Measurements from ENCODE around the gene NDOR1.
"Not testable (repeated sequence)": the region's sequence is repeated elsewhere in the genome, so short reads cannot be mapped to it uniquely, and the experiment has no call there.

Gene NDOR1

DNA sequence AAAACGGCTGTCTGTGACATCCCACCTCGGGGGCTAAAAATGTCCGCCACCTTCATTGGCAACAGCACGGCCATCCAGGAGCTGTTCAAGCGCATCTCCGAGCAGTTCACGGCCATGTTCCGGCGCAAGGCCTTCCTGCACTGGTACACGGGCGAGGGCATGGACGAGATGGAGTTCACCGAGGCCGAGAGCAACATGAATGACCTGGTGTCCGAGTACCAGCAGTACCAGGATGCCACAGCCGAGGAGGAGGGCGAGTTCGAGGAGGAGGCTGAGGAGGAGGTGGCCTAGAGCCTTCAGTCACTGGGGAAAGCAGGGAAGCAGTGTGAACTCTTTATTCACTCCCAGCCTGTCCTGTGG, 37.7 kb downstream of the NDOR1 start:
- H4K91ac ChIP-seq (ENCODE audit: low read depth, low read length, poor library complexity); H2BK5ac ChIP-seq (ENCODE audit: low read length); H2AFZ ChIP-seq (ENCODE audit: low read length); H2BK15ac ChIP-seq (ENCODE audit: low read length); H3K9me3 ChIP-seq (replicated peaks in 1 of 2; ENCODE audit: control insufficient read depth in 2 of 2, insufficient read depth in 1 of 2, low read depth in 1 of 2, low read length in 2 of 2); H3K4ac ChIP-seq (ENCODE audit: low read length); H3K27me3 ChIP-seq (ENCODE audit: control insufficient read depth in 3 of 3, insufficient read depth in 3 of 3, low read depth in 1 of 3, low read length in 3 of 3); H2BK120ac ChIP-seq (ENCODE audit: low read depth, low read length); H2BK12ac ChIP-seq (ENCODE audit: low read length); H3K18ac ChIP-seq (ENCODE audit: low read length); H2AK5ac ChIP-seq (ENCODE audit: low read depth, low read length); DNase-seq (ENCODE audit: low spot score); H3K27ac ChIP-seq (replicated peaks; ENCODE audit: low read length); H3K14ac ChIP-seq (ENCODE audit: low read length); H3K4me2 ChIP-seq (ENCODE audit: insufficient read depth, low read length, poor library complexity, severe bottlenecking): not testable (repeated sequence)
- Histone ChIP-seq H3K9ac (ENCODE audit: low read depth, low read length, poor library complexity) (peak overlapping the region; percentile 70), H3K23ac (ENCODE audit: low read depth, low read length, poor library complexity) (peak overlapping the region; percentile 95), H3K36me3 (replicated peaks in 1 of 2; ENCODE audit: control insufficient read depth in 2 of 2, insufficient read depth in 2 of 2, low read length in 2 of 2) (peaks cover 19 to 32% of the 10 kb centered on the region in 2 donors), H3K4me1 (ENCODE audit: control insufficient read depth in 2 of 2, insufficient read depth in 1 of 2, low read depth in 1 of 2, low read length in 2 of 2) (peaks cover 18 to 24% of the 10 kb centered on the region in 2 donors), H3K4me3 (ENCODE audit: low read length in 2 of 2) (peak overlapping the region in 1 of 2 donors; percentile 25), H4K8ac (ENCODE audit: low read depth, low read length) (peak overlapping the region; percentile 43), H3K79me1 (ENCODE audit: low read depth, low read length) (peaks cover 23% of the 10 kb centered on the region)
- no CpG with 5 or more reads among the region's 18 CpGs for WGBS, 2 donors (ENCODE audit: extremely low coverage in 2 of 2, insufficient read length in 2 of 2, insufficient replicate concordance in 1 of 2)

DNA sequence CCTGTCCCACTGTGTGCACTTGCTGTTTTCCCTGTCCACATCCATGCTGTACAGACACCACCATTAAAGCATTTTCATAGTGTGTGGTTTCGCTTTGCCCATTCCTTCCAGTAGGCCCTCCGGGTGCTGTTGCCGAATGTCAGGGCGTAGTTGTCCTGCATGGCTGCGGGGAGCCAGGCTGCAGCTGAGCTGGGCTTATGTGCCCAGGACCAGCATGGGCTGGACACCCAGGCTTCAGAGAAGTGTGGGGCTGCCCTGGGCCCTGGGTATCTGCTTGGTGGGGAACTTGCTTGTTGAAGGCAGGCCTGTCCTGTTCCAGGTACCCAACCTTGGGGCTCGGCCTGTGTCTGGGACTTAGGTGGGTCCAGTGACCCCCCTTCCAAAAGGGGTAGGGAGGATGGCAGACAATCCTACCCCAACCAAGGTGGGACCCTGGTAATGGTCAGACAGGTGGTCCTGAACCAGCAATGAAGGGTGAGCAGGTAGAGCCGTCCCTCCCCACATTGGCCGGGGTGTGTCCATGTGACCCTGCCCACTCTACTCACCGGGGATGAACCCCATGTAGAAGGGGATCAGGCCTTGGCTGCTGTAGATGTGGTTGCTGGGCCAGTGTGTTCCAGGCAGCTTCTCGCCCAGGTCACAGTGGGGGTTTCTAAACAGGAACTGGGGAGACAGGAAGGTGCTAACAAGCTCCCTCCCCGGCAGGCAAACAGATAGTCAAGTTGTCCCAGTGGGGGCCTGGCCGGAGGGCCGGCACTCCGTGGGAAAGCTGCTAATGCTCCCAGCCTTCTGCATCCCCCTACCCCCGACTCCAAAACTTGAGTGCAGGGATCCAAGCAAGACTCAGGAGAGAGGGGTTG, 38.4 kb downstream of the NDOR1 start:
- no peak overlapping the region for H2BK12ac ChIP-seq (ENCODE audit: low read length)
- peaks cover 19 to 29% of the 10 kb centered on the region in 2 donors for H3K36me3 ChIP-seq (replicated peaks in 1 of 2; ENCODE audit: control insufficient read depth in 2 of 2, insufficient read depth in 2 of 2, low read length in 2 of 2)
- H2BK5ac ChIP-seq (ENCODE audit: low read length), result no peak overlapping the region
- H4K8ac ChIP-seq (ENCODE audit: low read depth, low read length), result no peak overlapping the region
- no peak for DNase-seq (ENCODE audit: low spot score)
- H2BK15ac ChIP-seq (ENCODE audit: low read length), result peak overlapping the region; percentile 49
- no peaks in the 10 kb centered on the region for H3K9me3 ChIP-seq (replicated peaks in 1 of 2; ENCODE audit: control insufficient read depth in 2 of 2, insufficient read depth in 1 of 2, low read depth in 1 of 2, low read length in 2 of 2)
- H3K79me1 ChIP-seq (ENCODE audit: low read depth, low read length), result peaks cover 20% of the 10 kb centered on the region
- no peak overlapping the region for H3K18ac ChIP-seq (ENCODE audit: low read length)
- peaks cover 16 to 22% of the 10 kb centered on the region in 2 donors for H3K4me1 ChIP-seq (ENCODE audit: control insufficient read depth in 2 of 2, insufficient read depth in 1 of 2, low read depth in 1 of 2, low read length in 2 of 2)
- peaks cover 0 to 2% (median 0%) of the 10 kb centered on the region in 3 experiments for H3K27me3 ChIP-seq (ENCODE audit: control insufficient read depth in 3 of 3, insufficient read depth in 3 of 3, low read depth in 1 of 3, low read length in 3 of 3)
- H3K23ac ChIP-seq (ENCODE audit: low read depth, low read length, poor library complexity), result peak overlapping the region; percentile 95
- H3K14ac ChIP-seq (ENCODE audit: low read length), result no peak overlapping the region
- no peak overlapping the region for H3K4ac ChIP-seq (ENCODE audit: low read length)
- H3K4me2 ChIP-seq (ENCODE audit: insufficient read depth, low read length, poor library complexity, severe bottlenecking), result peak overlapping the region; percentile 18
- H2BK120ac ChIP-seq (ENCODE audit: low read depth, low read length), result no peak overlapping the region
- peak overlapping the region; percentile 15 for H2AK5ac ChIP-seq (ENCODE audit: low read depth, low read length)
- H2AFZ ChIP-seq (ENCODE audit: low read length), result no peak overlapping the region
- no peak overlapping the region for H4K91ac ChIP-seq (ENCODE audit: low read depth, low read length, poor library complexity)
- H3K4me3 ChIP-seq (ENCODE audit: low read length in 2 of 2), result peak overlapping the region in 1 of 2 donors; percentile 25
- no peak overlapping the region for H3K27ac ChIP-seq (replicated peaks; ENCODE audit: low read length)
- H3K9ac ChIP-seq (ENCODE audit: low read depth, low read length, poor library complexity), result peak overlapping the region; percentile 70
- WGBS, 2 donors (ENCODE audit: extremely low coverage in 2 of 2, insufficient read length in 2 of 2, insufficient replicate concordance in 1 of 2), result no CpG with 5 or more reads among the region's 15 CpGs

DNA sequence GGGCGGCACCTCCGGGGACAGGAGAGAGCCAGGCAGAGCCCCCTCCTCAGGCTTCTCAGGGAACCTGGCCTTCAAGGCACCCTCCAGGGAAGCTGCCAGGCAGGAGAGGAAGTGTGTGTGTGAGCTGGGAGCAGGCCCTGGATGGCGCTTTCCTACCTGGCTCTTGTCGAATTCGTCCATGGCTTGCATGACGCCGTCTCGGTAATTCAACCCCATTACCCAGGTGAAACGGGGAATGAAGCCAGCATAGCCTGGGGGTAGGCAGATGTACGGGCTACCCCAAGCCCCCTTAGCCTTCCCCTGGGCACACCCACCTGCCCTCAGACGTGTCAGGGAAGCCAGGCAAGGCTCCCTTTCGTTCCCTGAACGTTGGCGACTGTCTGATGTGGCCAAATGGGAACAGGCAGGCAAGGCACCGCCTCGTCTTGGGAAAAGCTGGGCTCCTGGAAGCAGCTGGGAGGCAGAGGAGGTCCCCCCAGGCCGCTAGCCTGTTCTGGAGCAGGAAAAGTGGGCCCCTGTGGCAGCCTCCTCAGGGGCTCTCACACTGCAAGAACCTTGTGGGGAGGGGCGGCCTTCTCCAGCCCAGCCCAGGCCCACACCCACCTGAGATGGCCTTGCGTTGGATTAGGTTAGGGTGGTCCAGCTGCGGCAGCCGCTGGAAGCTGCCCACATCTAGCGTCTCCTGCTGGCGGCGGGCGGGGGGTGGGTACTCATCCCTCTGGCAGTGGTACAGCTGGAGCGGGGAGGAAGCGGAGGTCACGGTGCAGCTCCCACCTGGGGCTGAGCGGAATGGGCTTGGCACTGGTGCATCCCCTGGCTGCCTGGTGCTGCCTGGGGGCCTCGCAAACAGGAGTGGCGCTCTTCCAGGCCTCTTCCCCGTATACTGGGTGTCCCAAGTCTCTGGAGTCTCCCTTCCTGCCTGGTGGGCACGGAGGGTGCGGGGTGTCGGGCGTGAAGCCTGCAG, 39.3 kb downstream of the NDOR1 start:
- H2AK5ac ChIP-seq (ENCODE audit: low read depth, low read length), result peak overlapping the region; percentile 15
- H3K36me3 ChIP-seq (replicated peaks in 1 of 2; ENCODE audit: control insufficient read depth in 2 of 2, insufficient read depth in 2 of 2, low read length in 2 of 2), result peaks cover 19 to 27% of the 10 kb centered on the region in 2 donors
- H3K4me1 ChIP-seq (ENCODE audit: control insufficient read depth in 2 of 2, insufficient read depth in 1 of 2, low read depth in 1 of 2, low read length in 2 of 2), result peaks cover 15 to 19% of the 10 kb centered on the region in 2 donors
- no CpG with 5 or more reads among the region's 36 CpGs for WGBS, 2 donors (ENCODE audit: extremely low coverage in 2 of 2, insufficient read length in 2 of 2, insufficient replicate concordance in 1 of 2)
- H2AFZ ChIP-seq (ENCODE audit: low read length), result no peak overlapping the region
- H3K18ac ChIP-seq (ENCODE audit: low read length), result peak overlapping the region; percentile 15
- no peak overlapping the region for H2BK5ac ChIP-seq (ENCODE audit: low read length)
- H2BK15ac ChIP-seq (ENCODE audit: low read length), result no peak overlapping the region
- peaks cover 0 to 2% (median 0%) of the 10 kb centered on the region in 3 experiments for H3K27me3 ChIP-seq (ENCODE audit: control insufficient read depth in 3 of 3, insufficient read depth in 3 of 3, low read depth in 1 of 3, low read length in 3 of 3)
- H3K4me3 ChIP-seq (ENCODE audit: low read length in 2 of 2), result no peak overlapping the region
- DNase-seq (ENCODE audit: low spot score), result no peak
- no peak overlapping the region for H4K91ac ChIP-seq (ENCODE audit: low read depth, low read length, poor library complexity)
- no peak overlapping the region for H4K8ac ChIP-seq (ENCODE audit: low read depth, low read length)
- no peak overlapping the region for H3K27ac ChIP-seq (replicated peaks; ENCODE audit: low read length)
- H3K79me1 ChIP-seq (ENCODE audit: low read depth, low read length), result peaks cover 17% of the 10 kb centered on the region
- H3K9me3 ChIP-seq (replicated peaks in 1 of 2; ENCODE audit: control insufficient read depth in 2 of 2, insufficient read depth in 1 of 2, low read depth in 1 of 2, low read length in 2 of 2), result no peaks in the 10 kb centered on the region
- no peak overlapping the region for H2BK12ac ChIP-seq (ENCODE audit: low read length)
- no peak overlapping the region for H3K4me2 ChIP-seq (ENCODE audit: insufficient read depth, low read length, poor library complexity, severe bottlenecking)
- H3K9ac ChIP-seq (ENCODE audit: low read depth, low read length, poor library complexity), result no peak overlapping the region
- H3K14ac ChIP-seq (ENCODE audit: low read length), result no peak overlapping the region
- H2BK120ac ChIP-seq (ENCODE audit: low read depth, low read length), result no peak overlapping the region
- H3K23ac ChIP-seq (ENCODE audit: low read depth, low read length, poor library complexity), result peak overlapping the region; percentile 95
- no peak overlapping the region for H3K4ac ChIP-seq (ENCODE audit: low read length)

Measured in neuronal stem cell (in vitro differentiated cells).